HepG2 (cell line): ENCODE measurements around the gene SPIRE1. TPM values are rescaled to one million over a fixed set of nuclear protein-coding genes. Genes with fewer than 3 reads are reported as not detected.

Experiments used
- ATAC-seq: fragments of 200-7000 bp; cut with Tn5 transposase; 3 replicates; pipeline ENCODE4 v1.9.1; 2020; ENCODE audit warnings: mild to moderate bottlenecking, moderate library complexity
- BruUV-seq: library from RNA; stranded (reverse); fragments of 400-500 nt; replicated peaks from 2 replicates; lab custom pipeline; 2021; lab: Mats Ljungman, UMichigan
- CTCF ChIA-PET: fragments of 300-600 bp; formaldehyde crosslinking; extraction: SDS; loops from one replicate; lab custom pipeline; 2021; ENCODE audit warnings: low total read pairs, inconsistent platforms, low intra/inter-chr PET ratio; lab: Yijun Ruan, JAX
- POLR2A ChIA-PET: fragments of 350-600 bp; sonication (Branson Sonifier 250); formaldehyde crosslinking; loops from one replicate; lab custom pipeline; 2020; ENCODE audit warnings: antibody characterized with exemption, inconsistent platforms; lab: Yijun Ruan, JAX
- DNase-seq: peaks from one replicate; pipeline ENCODE4 v3.0.0-alpha.2; 2015; ENCODE audit warnings: low spot score
- FAIRE-seq: peaks from 3 replicates; lab custom pipeline; 2011; peaks lifted over from hg19 to GRCh38; lab: Jason Lieb, UNC
- H2AFZ ChIP-seq: one replicate; pipeline ENCODE4 v1.6.1; 2011; ENCODE audit warnings: low read length, inconsistent platforms
- H3K27ac ChIP-seq: fragments of 300-600 bp; 3 replicates; pipeline ENCODE4 v1.8.0; 2011; ENCODE audit warnings: mixed run types, mild to moderate bottlenecking, mixed read lengths, low read length, inconsistent platforms; ENCODE audit not compliant: insufficient read depth; ENCODE audit errors: extremely low read length
- H3K27me3 ChIP-seq, 2 experiments: fragments of 200-600 bp in 1 of 2; 2 replicates in 1 of 2; 3 replicates in 1 of 2; pipeline versions ENCODE4 v1.6.0 to v1.8.0; 2011; ENCODE audit warnings: low read length in 2 of 2, mild to moderate bottlenecking in 2 of 2, moderate library complexity in 2 of 2, inconsistent platforms in 1 of 2; ENCODE audit not compliant: insufficient read depth in 2 of 2, control insufficient read depth in 1 of 2
- H3K36me3 ChIP-seq, 2 experiments: fragments of 200-600 bp in 1 of 2; replicated peaks in 1 of 2; 2 replicates in 1 of 2; 3 replicates in 1 of 2; pipeline versions ENCODE4 v1.5.1 to v1.8.0; 2011; ENCODE audit warnings: low read length in 2 of 2, inconsistent platforms in 1 of 2; ENCODE audit not compliant: insufficient read depth in 2 of 2, control insufficient read depth in 1 of 2
- H3K4me1 ChIP-seq: 2 replicates; pipeline ENCODE4 v1.5.1; 2012; ENCODE audit warnings: low read length, inconsistent platforms; ENCODE audit not compliant: insufficient read depth
- H3K4me2 ChIP-seq: 2 replicates; pipeline ENCODE4 v1.6.0; 2011; ENCODE audit warnings: low read depth, low read length, inconsistent platforms
- H3K4me3 ChIP-seq, 3 experiments: fragments of 200-600 bp in 1 of 3; sonication (generic), shearing (Covaris generic) in 1 of 3; replicated peaks in 1 of 3; 2 replicates each; pipeline ENCODE4 v1.5.1; 2011 to 2016; ENCODE audit warnings: low read length in 3 of 3, inconsistent platforms in 2 of 3, low read depth in 2 of 3, mild to moderate bottlenecking in 2 of 3, control low read depth in 1 of 3, mixed read lengths in 1 of 3; ENCODE audit not compliant: insufficient read depth in 1 of 3
- H3K79me2 ChIP-seq: one replicate; pipeline ENCODE4 v1.6.1; 2011; ENCODE audit warnings: low read length, inconsistent platforms; ENCODE audit not compliant: insufficient read depth
- H3K9ac ChIP-seq: 2 replicates; pipeline ENCODE4 v1.6.0; 2011; ENCODE audit warnings: mild to moderate bottlenecking, low read depth, low read length, inconsistent platforms; ENCODE audit not compliant: insufficient read depth
- H3K9me3 ChIP-seq: 2 replicates; pipeline ENCODE4 v1.5.1; 2012; ENCODE audit warnings: mild to moderate bottlenecking, low read length
- H4K20me1 ChIP-seq: 2 replicates; pipeline ENCODE4 v1.6.0; 2011; ENCODE audit warnings: inconsistent platforms, mild to moderate bottlenecking, low read length, moderate library complexity; ENCODE audit not compliant: insufficient read depth
- ARID4A ChIP-seq: sonication (generic); formaldehyde crosslinking; IDR thresholded peaks from 2 replicates; pipeline ENCODE4 v1.5.0; 2020; ENCODE audit warnings: mild to moderate bottlenecking, missing genetic modification reagents, borderline replicate concordance
- CC2D1A ChIP-seq: sonication (generic); formaldehyde crosslinking; IDR thresholded peaks from 2 replicates; pipeline ENCODE4 v1.8.1; 2023; ENCODE audit warnings: mild to moderate bottlenecking, missing genetic modification reagents
- CEBPB ChIP-seq: IDR thresholded peaks from 2 replicates; pipeline ENCODE4 v1.6.1; 2011; ENCODE audit warnings: low read depth, low read length, improper control_type of control experiment, borderline replicate concordance
- FOXK1 ChIP-seq: sonication (generic); formaldehyde crosslinking; IDR thresholded peaks from 2 replicates; pipeline ENCODE4 v1.4.0; 2020; ENCODE audit warnings: low read depth, missing genetic modification reagents, borderline replicate concordance
- MIER2 ChIP-seq: IDR thresholded peaks from 2 replicates; pipeline ENCODE4 v1.6.1; 2016; ENCODE audit warnings: missing biosample characterization, missing genetic modification reagents
- MTA1 ChIP-seq: sonication (generic); formaldehyde crosslinking; IDR thresholded peaks from 2 replicates; pipeline ENCODE4 v1.4.0; 2020; ENCODE audit warnings: missing genetic modification reagents, mild to moderate bottlenecking, borderline replicate concordance
- SMAD3 ChIP-seq: sonication (generic); formaldehyde crosslinking; IDR thresholded peaks from 2 replicates; pipeline ENCODE4 v1.4.0; 2020; ENCODE audit warnings: missing genetic modification reagents
- ZFY ChIP-seq: sonication (generic); formaldehyde crosslinking; IDR thresholded peaks from 2 replicates; pipeline ENCODE4 v1.4.0; 2020; ENCODE audit warnings: missing genetic modification reagents
- WGBS: methylation state at CpG from one replicate; pipeline ENCODE4 v1.1.6; 2017; ENCODE audit warnings: low lambda C conversion rate; 5-methylcytosine and 5-hydroxymethylcytosine counted together
- in situ Hi-C: cut with HindIII; loops from 2 replicates; pipeline ENCODE4 v1.10.0; 2017; ENCODE audit warnings: low pct_unique_long_range_greater_than_20kb; ENCODE audit not compliant: extremely low pct_ligation_motif_present
- intact Hi-C: fragments of 100-400 bp; cut with micrococcal nuclease; formaldehyde crosslinking; loops from one replicate; pipeline ENCODE4 v1.10.0; 2022; ENCODE audit not compliant: unreplicated experiment
- polyA plus RNA-seq, 8 experiments: library from polyadenylated mRNA; depleted of rRNA in 3 of 8; stranded (reverse) in 7 of 8; unstranded in 1 of 8; fragments of >200 nt; fragmentation: Illumina TruSeq in 4 of 8; extraction: Trizol in 4 of 8; gene quantifications; 2 replicates each; pipeline versions ENCODE4 v1.2.1 to v1.2.3, GENCODE V29; 2011 to 2016; ENCODE audit warnings: low read depth in 4 of 8, missing spikeins in 1 of 8, mixed read lengths in 1 of 8; ENCODE audit not compliant: insufficient read depth in 1 of 8
- total RNA-seq, 5 experiments: library from RNA; depleted of rRNA; stranded (reverse); fragments of >200 nt; fragmentation: Illumina TruSeq; extraction: Trizol; gene quantifications; 2 replicates each; pipeline ENCODE4 v1.2.3, GENCODE V29; 2016; ENCODE audit warnings: low read depth in 1 of 5
- TF ChIP-seq, protein P1 (sequence below): sonication (generic); formaldehyde crosslinking; IDR thresholded peaks from 2 replicates; pipeline ENCODE4 v1.5.1; 2020; ENCODE audit warnings: missing genetic modification reagents, mild to moderate bottlenecking, borderline replicate concordance

SPIRE1 gene
- total and polyA plus RNA-seq, 2 of the 13 experiments (the other 11 are each of a cell fraction or from before 2014, with no cell fraction given): 9.9 to 21.3 TPM

DNA sequence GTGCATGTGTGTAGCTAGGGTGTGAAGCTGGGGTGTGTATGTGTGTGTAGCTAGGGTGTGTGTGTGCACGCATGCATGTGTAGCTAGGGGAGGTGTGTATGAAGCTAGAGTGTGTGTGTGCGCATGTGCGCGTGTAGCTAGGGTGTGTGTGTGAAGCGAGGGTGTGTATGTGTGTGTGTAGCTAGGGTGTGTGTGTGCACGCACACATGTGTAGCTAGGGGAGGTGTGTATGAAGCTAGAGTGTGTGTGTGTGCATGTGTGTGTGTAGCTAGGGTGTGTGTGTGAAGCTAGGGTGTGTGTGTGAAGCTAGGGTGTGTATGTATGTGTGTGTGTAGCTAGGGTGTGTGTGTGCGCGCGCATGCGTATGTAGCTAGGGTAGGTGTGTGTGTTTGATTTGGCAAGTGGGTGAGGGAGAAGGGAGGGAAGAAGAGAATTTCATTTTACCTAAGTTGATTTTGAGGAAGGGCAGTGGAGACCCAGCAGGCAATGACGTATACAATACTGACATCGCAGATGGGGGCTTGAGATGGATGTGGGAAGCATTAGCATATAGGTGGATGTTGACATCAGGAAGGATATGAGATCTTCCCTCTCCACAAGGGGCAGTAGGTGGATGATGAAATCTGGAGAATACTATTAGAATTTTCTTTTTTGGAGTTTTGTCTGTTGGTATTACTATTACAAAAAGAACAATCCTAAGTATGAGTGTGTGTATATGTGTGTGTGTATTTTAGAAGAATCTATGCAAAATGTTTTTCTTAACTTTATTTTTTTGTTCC, 179.4 kb downstream of the SPIRE1 start:
- no peak for FAIRE-seq
- Histone ChIP-seq H2AFZ (no peak overlapping the region), H3K79me2 (no peaks in the 10 kb centered on the region), H3K9me3 (no peaks in the 10 kb centered on the region)
- TF ChIP-seq CEBPB: 0 out of 2 replicates have a peak, but pooled peaks have one; percentile 7
- TF ChIP-seq FOXK1: no peak
- no peak for TF ChIP-seq MTA1 (CRISPR knock-in tag)
- TF ChIP-seq, all 625 proteins: peak for 1
- peaks cover 4 to 10% of the 10 kb centered on the region in 2 experiments; a peak in 3 of 5 replicates for H3K36me3 ChIP-seq
- H3K4me3 ChIP-seq: no peak overlapping the region
- ATAC-seq: no peak
- no peak for DNase-seq
- H4K20me1 ChIP-seq: no peaks in the 10 kb centered on the region
- ChIA-PET POLR2A (no interaction called here), CTCF (no interaction called here)
- in situ Hi-C loops: no loop called here
- no peaks in the 10 kb centered on the region for H3K4me1 ChIP-seq
- WGBS: 98% methylated on average over 12 of the region's 12 CpGs
- BruUV-seq: no TSS peak
- intact Hi-C loops: no loop called here
- H3K27me3 ChIP-seq: no peaks in the 10 kb centered on the region
- no peak overlapping the region for H3K27ac ChIP-seq
- no peak overlapping the region for H3K4me2 ChIP-seq
- no peak overlapping the region for H3K9ac ChIP-seq

DNA sequence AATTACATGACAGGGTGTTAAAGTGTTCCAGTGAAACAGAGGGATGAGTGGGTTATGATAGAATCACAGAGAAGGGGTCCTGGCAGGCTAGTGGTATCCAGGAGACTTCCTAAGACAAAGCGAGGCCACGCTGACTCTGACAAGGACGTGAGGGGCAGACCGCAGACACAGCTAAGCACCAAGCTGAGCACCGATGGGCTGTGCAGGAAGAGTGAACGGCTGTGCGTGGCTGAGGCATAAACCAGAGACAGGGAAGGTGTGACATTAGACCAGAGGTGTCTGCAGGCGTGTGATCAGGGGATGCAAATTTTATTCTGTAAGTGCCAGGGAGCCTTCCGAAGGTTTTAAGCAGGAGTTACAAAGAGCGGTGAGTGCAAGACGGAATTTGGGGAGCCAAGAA, 180.3 kb downstream of the SPIRE1 start:
- ATAC-seq: no peak
- 98% methylated on average over 11 of the region's 11 CpGs for WGBS
- no peak for DNase-seq
- H3K27ac ChIP-seq: no peak overlapping the region
- no peak overlapping the region for H3K4me3 ChIP-seq
- H3K9me3 ChIP-seq: no peaks in the 10 kb centered on the region
- H3K36me3 ChIP-seq: peaks cover 4 to 10% of the 10 kb centered on the region in 2 experiments; a peak in 3 of 5 replicates
- H3K4me1 ChIP-seq: no peaks in the 10 kb centered on the region
- H3K27me3 ChIP-seq: no peaks in the 10 kb centered on the region
- H3K4me2 ChIP-seq: no peak overlapping the region
- no TSS peak for BruUV-seq
- no peak overlapping the region for H2AFZ ChIP-seq
- H3K79me2 ChIP-seq: no peaks in the 10 kb centered on the region
- in situ Hi-C loops: no loop called here
- intact Hi-C loops: no loop called here
- POLR2A ChIA-PET: no interaction called here
- FAIRE-seq: no peak
- CTCF ChIA-PET: no interaction called here
- H3K9ac ChIP-seq: no peak overlapping the region
- H4K20me1 ChIP-seq: no peaks in the 10 kb centered on the region
- TF ChIP-seq MIER2 (CRISPR knock-in tag) (no peak), ZFY (no peak), ARID4A (CRISPR knock-in tag) (no peak), CC2D1A (CRISPR knock-in tag) (no peak), SMAD3 (CRISPR knock-in tag) (no peak)
- TF ChIP-seq, protein P1, sequence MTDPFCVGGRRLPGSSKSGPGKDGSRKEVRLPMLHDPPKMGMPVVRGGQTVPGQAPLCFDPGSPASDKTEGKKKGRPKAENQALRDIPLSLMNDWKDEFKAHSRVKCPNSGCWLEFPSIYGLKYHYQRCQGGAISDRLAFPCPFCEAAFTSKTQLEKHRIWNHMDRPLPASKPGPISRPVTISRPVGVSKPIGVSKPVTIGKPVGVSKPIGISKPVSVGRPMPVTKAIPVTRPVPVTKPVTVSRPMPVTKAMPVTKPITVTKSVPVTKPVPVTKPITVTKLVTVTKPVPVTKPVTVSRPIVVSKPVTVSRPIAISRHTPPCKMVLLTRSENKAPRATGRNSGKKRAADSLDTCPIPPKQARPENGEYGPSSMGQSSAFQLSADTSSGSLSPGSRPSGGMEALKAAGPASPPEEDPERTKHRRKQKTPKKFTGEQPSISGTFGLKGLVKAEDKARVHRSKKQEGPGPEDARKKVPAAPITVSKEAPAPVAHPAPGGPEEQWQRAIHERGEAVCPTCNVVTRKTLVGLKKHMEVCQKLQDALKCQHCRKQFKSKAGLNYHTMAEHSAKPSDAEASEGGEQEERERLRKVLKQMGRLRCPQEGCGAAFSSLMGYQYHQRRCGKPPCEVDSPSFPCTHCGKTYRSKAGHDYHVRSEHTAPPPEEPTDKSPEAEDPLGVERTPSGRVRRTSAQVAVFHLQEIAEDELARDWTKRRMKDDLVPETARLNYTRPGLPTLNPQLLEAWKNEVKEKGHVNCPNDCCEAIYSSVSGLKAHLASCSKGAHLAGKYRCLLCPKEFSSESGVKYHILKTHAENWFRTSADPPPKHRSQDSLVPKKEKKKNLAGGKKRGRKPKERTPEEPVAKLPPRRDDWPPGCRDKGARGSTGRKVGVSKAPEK: no peak
